GM12878 (cell line): ENCODE measurements around the gene MUC5AC. TPM values are rescaled to one million over a fixed set of nuclear protein-coding genes. Genes with fewer than 3 reads are reported as not detected.

Experiments
- ATAC-seq: fragments of 200-7000 bp; cut with Tn5 transposase; 3 replicates; pipeline ENCODE4 v1.9.1; 2020; ENCODE audit warnings: mild to moderate bottlenecking, moderate library complexity
- BruUV-seq: library from RNA; stranded (reverse); fragments of 400-500 nt; replicated peaks from 2 replicates; lab custom pipeline; 2021; lab: Mats Ljungman, UMichigan
- CTCF ChIA-PET: fragments of 300-600 bp; sonication (Branson Sonifier 250); formaldehyde crosslinking; extraction: SDS; loops from one replicate; lab custom pipeline; 2021; ENCODE audit warnings: inconsistent platforms; lab: Yijun Ruan, JAX
- POLR2A ChIA-PET: fragments of 350-600 bp; formaldehyde crosslinking; extraction: SDS; loops from one replicate; lab custom pipeline; 2021; ENCODE audit warnings: inconsistent platforms; lab: Charles Lee
- RAD21 ChIA-PET: fragments of 300-600 bp; sonication (Branson Sonifier 250); formaldehyde crosslinking; loops from one replicate; lab custom pipeline; 2023; ENCODE audit warnings: antibody characterized with exemption; ENCODE audit not compliant: unreplicated experiment; lab: Charles Lee
- SMC1A ChIA-PET: fragments of 300-600 bp; sonication (Branson Sonifier 250); formaldehyde crosslinking; loops from one replicate; lab custom pipeline; 2023; ENCODE audit not compliant: unreplicated experiment, uncharacterized antibody; lab: Charles Lee
- DNase-seq: peaks from one replicate; pipeline ENCODE4 v3.0.0-alpha.2; 2011; ENCODE audit warnings: low read depth, low spot score
- FAIRE-seq: peaks from 3 replicates; lab custom pipeline; 2011; peaks lifted over from hg19 to GRCh38; lab: Jason Lieb, UNC
- H2AFZ ChIP-seq: 2 replicates; pipeline ENCODE4 v1.6.0; 2011; ENCODE audit warnings: low read depth, low read length, control low read depth; ENCODE audit not compliant: control insufficient read depth
- H3K27ac ChIP-seq: 2 replicates; pipeline ENCODE4 v1.5.1; 2011; ENCODE audit warnings: control low read depth; ENCODE audit not compliant: control insufficient read depth, insufficient read depth
- H3K27me3 ChIP-seq, 2 experiments: replicated peaks in 1 of 2; 2 replicates each; pipeline versions ENCODE4 v1.6.0 to v1.6.1; 2011; ENCODE audit warnings: low read length in 1 of 2; ENCODE audit not compliant: control insufficient read depth in 2 of 2, insufficient read depth in 2 of 2
- H3K36me3 ChIP-seq, 2 experiments: 2 replicates each; pipeline ENCODE4 v1.5.1; 2011; ENCODE audit warnings: low read length in 1 of 2; ENCODE audit not compliant: control insufficient read depth in 2 of 2, insufficient read depth in 2 of 2
- H3K4me1 ChIP-seq: 2 replicates; pipeline ENCODE4 v1.6.1; 2011; ENCODE audit warnings: mild to moderate bottlenecking, low read length, moderate library complexity, mixed read lengths; ENCODE audit not compliant: control insufficient read depth, insufficient read depth
- H3K4me2 ChIP-seq: 2 replicates; pipeline ENCODE4 v1.6.0; 2011; ENCODE audit warnings: control low read depth; ENCODE audit not compliant: control insufficient read depth, insufficient read depth
- H3K4me3 ChIP-seq: fragments of 200-600 bp; sonication (generic); 2 replicates; pipeline ENCODE4 v1.5.1; 2016
- H3K79me2 ChIP-seq: 2 replicates; pipeline ENCODE4 v1.6.0; 2011; ENCODE audit warnings: low read length; ENCODE audit not compliant: control insufficient read depth, insufficient read depth
- H3K9ac ChIP-seq: 2 replicates; pipeline ENCODE4 v1.8.0; 2011; ENCODE audit warnings: low read length, control low read depth, mixed read lengths; ENCODE audit not compliant: control insufficient read depth, insufficient read depth
- H3K9me3 ChIP-seq: replicated peaks from 3 replicates; pipeline ENCODE4 v1.5.1; 2011; ENCODE audit warnings: mild to moderate bottlenecking, low read length; ENCODE audit not compliant: control insufficient read depth, insufficient read depth
- H4K20me1 ChIP-seq: 2 replicates; pipeline ENCODE4 v1.6.0; 2011; ENCODE audit not compliant: control insufficient read depth, insufficient read depth
- ATF7 ChIP-seq: fragments of 450-650 bp; IDR thresholded peaks from 2 replicates; pipeline ENCODE4 v1.6.1; 2016; ENCODE audit warnings: low read depth, mild to moderate bottlenecking
- ELK1 ChIP-seq: IDR thresholded peaks from 2 replicates; pipeline ENCODE4 v1.6.1; 2012; ENCODE audit warnings: low read depth, low read length, improper control_type of control experiment
- ETV6 ChIP-seq, 2 experiments: fragments of 450-650 bp in 1 of 2; IDR thresholded peaks in 1 of 2; conservative IDR thresholded peaks in 1 of 2; 2 replicates each; pipeline ENCODE4 v1.6.1; 2014; ENCODE audit warnings: antibody characterized with exemption in 1 of 2, borderline replicate concordance in 1 of 2, low read depth in 1 of 2, mild to moderate bottlenecking in 1 of 2, moderate library complexity in 1 of 2
- NKRF ChIP-seq: fragments of 450-650 bp; conservative IDR thresholded peaks from 2 replicates; pipeline ENCODE4 v1.6.1; 2017; ENCODE audit warnings: mild to moderate bottlenecking, moderate library complexity
- REST ChIP-seq: IDR thresholded peaks from 2 replicates; pipeline ENCODE4 v1.6.1; 2012; ENCODE audit warnings: mild to moderate bottlenecking, low read depth, low read length
- SREBF2 ChIP-seq: IDR thresholded peaks from 2 replicates; pipeline ENCODE4 v1.6.1; 2012; ENCODE audit warnings: mild to moderate bottlenecking, low read length
- TCF7 ChIP-seq: IDR thresholded peaks from 2 replicates; pipeline ENCODE4 v1.6.1; 2014; ENCODE audit warnings: antibody characterized with exemption, borderline replicate concordance
- ZNF592 ChIP-seq: fragments of 450-650 bp; IDR thresholded peaks from 2 replicates; pipeline ENCODE4 v1.6.1; 2017; ENCODE audit warnings: mild to moderate bottlenecking, moderate library complexity
- ZNF622 ChIP-seq: fragments of 450-650 bp; IDR thresholded peaks from 2 replicates; pipeline ENCODE4 v1.6.1; 2017; ENCODE audit warnings: mild to moderate bottlenecking, inconsistent platforms
- WGBS: methylation state at CpG from one replicate; pipeline ENCODE4 v1.1.6; 2016; ENCODE audit warnings: low lambda C conversion rate; ENCODE audit not compliant: insufficient replicate concordance, insufficient coverage; ENCODE audit errors: missing lambda C conversion rate; 5-methylcytosine and 5-hydroxymethylcytosine counted together
- in situ Hi-C: fragments of 300-500 bp; cut with MboI; formaldehyde crosslinking; loops from 9 replicates; pipeline ENCODE4 v1.14.3; 2018; ENCODE audit warnings: mixed read lengths
- intact Hi-C: fragments of 100-400 bp; cut with micrococcal nuclease; formaldehyde crosslinking; loops from one replicate; pipeline ENCODE4 v1.14.2; 2022; ENCODE audit not compliant: unreplicated experiment
- polyA plus RNA-seq, 11 experiments: library from polyadenylated mRNA; depleted of rRNA in 4 of 11; unstranded in 6 of 11; stranded (reverse) in 5 of 11; fragments of >200 nt; fragmentation: Nextera tagmentation in 4 of 11; fragmentation: Illumina TruSeq in 1 of 11; extraction: Ambion mirVana in 4 of 11; extraction: Trizol in 1 of 11; gene quantifications; 1 replicate in 1 of 11; 2 replicates in 10 of 11; pipeline versions ENCODE4 v1.2.1 to v1.2.3, GENCODE V29; 2011 to 2016; ENCODE audit warnings: inconsistent platforms in 2 of 11, missing spikeins in 2 of 11, low read depth in 1 of 11
- total RNA-seq, 4 experiments: library from RNA; depleted of rRNA in 3 of 4; stranded (reverse); fragments of >200 nt in 3 of 4; fragmentation: Illumina TruSeq in 1 of 4; extraction: Trizol in 1 of 4; gene quantifications; 2 replicates each; pipeline versions ENCODE4 v1.2.1 to v1.2.3, GENCODE V29; 2013 to 2021

Gene MUC5AC
- total and polyA plus RNA-seq, 10 of the 15 experiments (the other 5 are each of a cell fraction or from before 2014, with no cell fraction given) = under 0.01 to 0.01 TPM; not detected in 8

GRCh38 chr11:1221848-1222311, 64.1 kb downstream of the MUC5AC start:
- DNase-seq (no peak), ATAC-seq (no peak), FAIRE-seq (no peak)
- Histone ChIP-seq H3K9ac (no peak overlapping the region), H3K4me3 (no peak overlapping the region), H3K27me3 (no peaks in the 10 kb centered on the region), H3K36me3 (no peaks in the 10 kb centered on the region), H3K9me3 (no peaks in the 10 kb centered on the region), H3K27ac (no peak overlapping the region), H2AFZ (no peak overlapping the region), H3K4me2 (no peak overlapping the region), H4K20me1 (no peaks in the 10 kb centered on the region), H3K4me1 (no peaks in the 10 kb centered on the region), H3K79me2 (no peaks in the 10 kb centered on the region)
- ChIA-PET RAD21 (no interaction called here), CTCF (interaction anchor here (0.6 kb wide), 1 partner anchor 104 kb away, joined by 3 read pairs; no protein-coding TSS in a partner anchor), POLR2A (no interaction called here), SMC1A (no interaction called here)
- WGBS = 46% methylated on average over 23 of the region's 23 CpGs
- TF ChIP-seq NKRF (no peak), ELK1 (no peak), REST (no peak), ZNF592 (no peak), ETV6 (conservative IDR thresholded peaks at IDR 0.05 in 1 of 2, IDR thresholded peaks at IDR 0.05 in 1 of 2; ENCODE audit: borderline replicate concordance in 1 of 2, low read depth in 1 of 2) (no peak), SREBF2 (no peak), ZNF622 (no peak), TCF7 (no peak), ATF7 (no peak)
- intact Hi-C loops (no loop called here), in situ Hi-C loops (no loop called here)
- no TSS peak for BruUV-seq
